Erythroblast (primary cell): ENCODE measurements around the gene C2CD2.

Experiments
- GATA1 ChIP-seq: IDR thresholded peaks from 2 replicates; pipeline ENCODE4 v1.6.1; 2011; ENCODE audit warnings: low read depth, mild to moderate bottlenecking, control low read depth, low read length, moderate library complexity
- POLR2A ChIP-seq: IDR thresholded peaks from 2 replicates; pipeline ENCODE4 v1.6.1; 2011; ENCODE audit warnings: mild to moderate bottlenecking, low read length

DNA sequence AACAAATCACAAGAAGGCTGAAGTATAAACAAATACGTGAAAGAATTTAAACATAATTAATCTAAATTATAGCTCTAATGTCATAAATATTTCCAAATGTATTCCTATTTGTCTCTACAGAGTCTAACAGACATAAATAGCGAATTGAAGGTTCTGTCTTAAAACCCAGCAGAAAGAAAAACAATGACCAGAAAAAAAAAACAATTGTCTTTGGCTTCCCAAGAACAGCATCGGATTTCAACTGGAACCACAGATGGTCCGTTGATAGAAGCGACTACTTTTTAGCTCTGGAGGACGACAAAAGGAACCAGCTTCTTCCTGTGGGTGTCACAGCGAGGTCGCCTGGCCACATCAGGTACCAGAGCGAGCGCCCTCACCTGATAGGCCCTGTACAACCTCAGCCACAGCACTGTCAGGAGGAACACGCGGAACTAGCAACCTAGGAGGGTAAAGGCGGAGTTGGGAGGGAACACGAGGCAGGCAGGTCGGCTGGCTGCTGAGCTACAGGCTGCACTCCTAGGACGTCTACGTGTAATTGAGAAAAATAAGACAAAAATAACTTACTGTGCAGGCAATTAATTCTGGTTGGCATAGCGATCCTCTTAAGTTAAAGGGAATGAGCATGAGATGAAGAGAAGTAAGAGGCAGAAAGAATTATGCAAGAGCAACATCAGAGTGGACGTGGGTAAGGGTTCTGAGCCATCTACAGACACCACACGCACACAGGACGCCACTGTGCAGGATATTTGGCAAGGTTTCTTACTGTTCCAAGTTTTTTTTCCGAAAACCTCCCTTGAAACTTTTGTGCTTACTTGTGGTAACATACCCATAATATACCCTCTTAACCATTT lies 58.0 kb downstream of the C2CD2 start:
- TF ChIP-seq POLR2A = no peak
- no peak for TF ChIP-seq GATA1
